T-helper 2 cell treated with Interferon-gamma antibody and Interleukin-4, amounts not matched to agents 5 μg/mL and 100 μg/mL, for 36 hours (primary cell): ENCODE measurements around the gene CRYBA4.

Source experiments
- DNase-seq: peaks from one replicate; pipeline ENCODE4 v3.0.0; 2021; ENCODE audit warnings: low spot score
- H3K27ac Mint-ChIP-seq: one replicate; pipeline ENCODE4 v1.8.0; 2021; ENCODE audit warnings: mild to moderate bottlenecking, mixed read lengths
- H3K27me3 Mint-ChIP-seq: one replicate; pipeline ENCODE4 v1.8.0; 2021; ENCODE audit warnings: low read depth, mixed read lengths
- H3K36me3 Mint-ChIP-seq: one replicate; pipeline ENCODE4 v1.8.0; 2021; ENCODE audit warnings: low read depth, mixed read lengths
- H3K4me1 Mint-ChIP-seq: one replicate; pipeline ENCODE4 v1.8.0; 2021; ENCODE audit warnings: low read depth, mixed read lengths
- H3K4me3 Mint-ChIP-seq: one replicate; pipeline ENCODE4 v1.8.0; 2022; ENCODE audit warnings: mild to moderate bottlenecking, moderate library complexity, mixed read lengths
- H3K9me3 Mint-ChIP-seq: one replicate; pipeline ENCODE4 v1.8.0; 2021; ENCODE audit warnings: mixed read lengths

The CRYBA4 gene

GRCh38 chr22:26669060-26669481, 47.3 kb downstream of the CRYBA4 start:
- Mint-ChIP-seq H3K9me3 (no peaks in the 10 kb centered on the region), H3K27ac (peak overlapping the region; percentile 74), H3K4me3 (no peak overlapping the region), H3K36me3 (peaks cover 19% of the 10 kb centered on the region), H3K4me1 (peaks cover 53% of the 10 kb centered on the region), H3K27me3 (no peaks in the 10 kb centered on the region)
- DNase-seq, result no peak

GRCh38 chr22:26670459-26670858, 48.7 kb downstream of the CRYBA4 start:
- Mint-ChIP-seq H3K4me3 (peak overlapping the region; percentile 98), H3K4me1 (peaks cover 55% of the 10 kb centered on the region), H3K36me3 (peaks cover 27% of the 10 kb centered on the region), H3K27me3 (no peaks in the 10 kb centered on the region), H3K9me3 (no peaks in the 10 kb centered on the region), H3K27ac (peak overlapping the region; percentile 100)
- DNase-seq, result no peak

- H3K9me3 Mint-ChIP-seq, result no peaks in the 10 kb centered on the region
- no peaks in the 10 kb centered on the region for H3K27me3 Mint-ChIP-seq
- H3K36me3 Mint-ChIP-seq, result peaks cover 33% of the 10 kb centered on the region
- H3K4me1 Mint-ChIP-seq, result peaks cover 59% of the 10 kb centered on the region
- peak overlapping the region; percentile 98 for H3K4me3 Mint-ChIP-seq
- peak overlapping the region; percentile 100 for H3K27ac Mint-ChIP-seq
- peak; percentile 55 for DNase-seq
Measured at GRCh38 chr22:26671317-26672059, 49.7 kb downstream of the CRYBA4 start.

GRCh38 chr22:26672060-26672471, 50.3 kb downstream of the CRYBA4 start:
- peak overlapping the region; percentile 98 for H3K4me3 Mint-ChIP-seq
- peak overlapping the region; percentile 100 for H3K27ac Mint-ChIP-seq
- H3K27me3 Mint-ChIP-seq, result no peaks in the 10 kb centered on the region
- no peak for DNase-seq
- H3K9me3 Mint-ChIP-seq, result no peaks in the 10 kb centered on the region
- H3K36me3 Mint-ChIP-seq, result peaks cover 33% of the 10 kb centered on the region
- peaks cover 59% of the 10 kb centered on the region for H3K4me1 Mint-ChIP-seq

GRCh38 chr22:26672590-26673468, 51.1 kb downstream of the CRYBA4 start:
- Mint-ChIP-seq H3K9me3 (no peaks in the 10 kb centered on the region), H3K36me3 (peaks cover 33% of the 10 kb centered on the region), H3K27ac (peak overlapping the region; percentile 100), H3K4me1 (peaks cover 63% of the 10 kb centered on the region), H3K4me3 (peak overlapping the region; percentile 98), H3K27me3 (no peaks in the 10 kb centered on the region)
- peak; percentile 92 for DNase-seq

- Mint-ChIP-seq H3K4me3 (peak overlapping the region; percentile 98), H3K4me1 (peaks cover 66% of the 10 kb centered on the region), H3K27me3 (no peaks in the 10 kb centered on the region), H3K27ac (peak overlapping the region; percentile 100), H3K36me3 (peaks cover 33% of the 10 kb centered on the region), H3K9me3 (no peaks in the 10 kb centered on the region)
- DNase-seq, result peak; percentile 32
Measured at GRCh38 chr22:26673486-26673885, 51.7 kb downstream of the CRYBA4 start.

- peak; percentile 15 for DNase-seq
- H3K36me3 Mint-ChIP-seq, result peaks cover 31% of the 10 kb centered on the region
- peak overlapping the region; percentile 98 for H3K4me3 Mint-ChIP-seq
- peaks cover 66% of the 10 kb centered on the region for H3K4me1 Mint-ChIP-seq
- H3K27me3 Mint-ChIP-seq, result no peaks in the 10 kb centered on the region
- no peaks in the 10 kb centered on the region for H3K9me3 Mint-ChIP-seq
- H3K27ac Mint-ChIP-seq, result peak overlapping the region; percentile 100
Measured at GRCh38 chr22:26674211-26675190, 52.7 kb downstream of the CRYBA4 start.

- Mint-ChIP-seq H3K36me3 (peaks cover 29% of the 10 kb centered on the region), H3K9me3 (no peaks in the 10 kb centered on the region), H3K27ac (no peak overlapping the region), H3K27me3 (no peaks in the 10 kb centered on the region), H3K4me1 (peaks cover 57% of the 10 kb centered on the region), H3K4me3 (peak overlapping the region; percentile 98)
- DNase-seq, result no peak
Measured at GRCh38 chr22:26675687-26676268, 54.0 kb downstream of the CRYBA4 start.

- Mint-ChIP-seq H3K4me1 (peaks cover 43% of the 10 kb centered on the region), H3K4me3 (no peak overlapping the region), H3K9me3 (no peaks in the 10 kb centered on the region), H3K27ac (peak overlapping the region; percentile 5), H3K36me3 (peaks cover 34% of the 10 kb centered on the region), H3K27me3 (no peaks in the 10 kb centered on the region)
- DNase-seq, result no peak
Measured at GRCh38 chr22:26677217-26677616, 55.5 kb downstream of the CRYBA4 start.

GRCh38 chr22:26679003-26679629, 57.4 kb downstream of the CRYBA4 start:
- DNase-seq, result peak; percentile 62
- Mint-ChIP-seq H3K27ac (no peak overlapping the region), H3K9me3 (no peaks in the 10 kb centered on the region), H3K36me3 (peaks cover 30% of the 10 kb centered on the region), H3K4me1 (peaks cover 34% of the 10 kb centered on the region), H3K27me3 (no peaks in the 10 kb centered on the region), H3K4me3 (no peak overlapping the region)
